ENCODE results near the gene ZNF584. TPM values are rescaled to one million over a fixed set of nuclear protein-coding genes. Genes with fewer than 3 reads are reported as not detected.
"Not testable (repeated sequence)": the region's sequence is repeated elsewhere in the genome, so short reads cannot be mapped to it uniquely, and the experiment has no call there.

ZNF584 gene
- total RNA-seq, 2 donors from 2014 or later = 5.9 to 8.5 TPM

DNA sequence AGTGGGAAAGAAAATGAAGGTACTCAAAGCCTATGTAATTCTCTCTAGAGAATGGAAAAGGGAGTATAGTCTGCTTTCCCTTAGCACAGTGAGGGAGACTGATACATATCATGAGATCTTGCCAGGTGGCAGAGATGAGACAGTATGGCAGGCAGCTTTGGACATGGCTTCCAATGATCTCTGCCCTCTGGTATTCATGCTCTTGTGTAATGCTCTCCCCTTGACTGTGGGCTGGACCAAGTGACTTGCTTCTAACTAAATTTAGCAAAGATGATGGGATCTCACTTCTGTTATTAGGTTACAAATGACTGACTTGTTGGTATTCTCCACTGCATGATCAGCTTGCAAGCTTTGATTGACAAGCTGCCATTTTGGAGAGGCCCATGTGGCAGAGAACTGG lies 21.3 kb downstream of the ZNF584 start:
- no peak overlapping the region for H3K9ac ChIP-seq (ENCODE audit: low read depth in 2 of 2, low read length in 2 of 2)
- no peaks in the 10 kb centered on the region for H3K27me3 ChIP-seq
- TF ChIP-seq CTCF (IDR thresholded peaks at IDR 0.05) = no peak
- H3K36me3 ChIP-seq = peaks cover 8% of the 10 kb centered on the region
- no peak for DNase-seq
- H3K4me1 ChIP-seq = no peaks in the 10 kb centered on the region
- no peak overlapping the region for H3K4me3 ChIP-seq
- no peak overlapping the region for H3K27ac ChIP-seq
- H3K9me3 ChIP-seq = peaks cover 20% of the 10 kb centered on the region
- intact Hi-C loops (cut with DNase I) = no loop called here

DNA sequence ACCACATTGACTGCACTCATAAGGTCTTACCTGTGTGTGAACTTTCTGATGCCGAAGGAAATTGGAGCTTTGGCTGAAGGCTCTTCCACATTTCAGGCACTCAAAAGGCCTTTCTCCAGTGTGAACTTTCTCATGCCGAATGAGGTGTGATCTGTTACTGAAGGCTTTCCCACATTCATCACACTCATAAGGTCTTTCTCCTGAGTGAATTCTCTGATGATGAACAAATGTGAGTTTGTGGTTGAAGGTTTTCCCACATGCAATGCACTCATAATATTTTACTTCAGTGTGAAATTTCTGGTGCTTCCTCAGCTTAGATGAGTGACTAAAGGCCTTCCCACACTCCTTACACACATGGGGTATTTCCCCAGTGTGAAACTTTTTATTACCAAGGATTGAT lies 25.8 kb downstream of the ZNF584 start:
- intact Hi-C loops (cut with DNase I) = no loop called here
- DNase-seq = no peak
- no peak for TF ChIP-seq CTCF (IDR thresholded peaks at IDR 0.05)
- no peak overlapping the region for H3K9ac ChIP-seq (ENCODE audit: low read depth in 2 of 2, low read length in 2 of 2)
- H3K9me3 ChIP-seq = peaks cover 22% of the 10 kb centered on the region
- H3K27ac ChIP-seq = no peak overlapping the region
- no peak overlapping the region for H3K4me3 ChIP-seq
- H3K36me3 ChIP-seq = peaks cover 12% of the 10 kb centered on the region
- H3K4me1 ChIP-seq = no peaks in the 10 kb centered on the region
- H3K27me3 ChIP-seq = no peaks in the 10 kb centered on the region

GRCh38 chr19:58439576-58440554 lies 31.4 kb downstream of the ZNF584 start, which contains the start of gene ZNF132:
TSS of gene ZNF132 (minus strand) at chr19:58440153. CDS start at chr19:58439821, 332 bp downstream.
- H3K9ac ChIP-seq (ENCODE audit: low read depth in 2 of 2, low read length in 2 of 2) = peak within 1 kb of the TSS; percentile 52 to 64
- intact Hi-C loops (cut with DNase I) = no loop called here

GRCh38 chr19:58440556-58440955 lies 32.1 kb downstream of the ZNF584 start:
- Histone ChIP-seq H3K27ac (peak overlapping the region; percentile 65), H3K9ac (ENCODE audit: low read depth in 2 of 2, low read length in 2 of 2) (peak overlapping the region in 1 of 2 donors; percentile 30), H3K4me3 (peak overlapping the region; percentile 72), H3K36me3 (no peaks in the 10 kb centered on the region), H3K4me1 (peaks cover 5% of the 10 kb centered on the region), H3K27me3 (no peaks in the 10 kb centered on the region), H3K9me3 (no peaks in the 10 kb centered on the region)
- no peak for TF ChIP-seq CTCF (IDR thresholded peaks at IDR 0.05)
- intact Hi-C loops (cut with DNase I) = no loop called here
- DNase-seq = no peak

More at GRCh38 chr19:58439576-58440554, 31.4 kb downstream of the ZNF584 start, which contains the start of gene ZNF132:
- peaks cover under 1% of the 10 kb centered on the region for H3K9me3 ChIP-seq
- H3K4me3 ChIP-seq = peak within 1 kb of the TSS; percentile 72
- H3K36me3 ChIP-seq = peaks cover 3% of the 10 kb centered on the region
- DNase-seq = peak; percentile 97
- peak within 1 kb of the TSS; percentile 65 for H3K27ac ChIP-seq
- peaks cover 5% of the 10 kb centered on the region for H3K4me1 ChIP-seq
- no peaks in the 10 kb centered on the region for H3K27me3 ChIP-seq
- no peak for TF ChIP-seq CTCF (IDR thresholded peaks at IDR 0.05)

- H3K4me1 ChIP-seq; H3K36me3 ChIP-seq; H3K9me3 ChIP-seq; DNase-seq; H3K4me3 ChIP-seq; H3K27me3 ChIP-seq; H3K27ac ChIP-seq; H3K9ac ChIP-seq (ENCODE audit: low read depth in 2 of 2, low read length in 2 of 2); intact Hi-C loops (cut with DNase I): not testable (repeated sequence)
These were observed 34.5 kb downstream of the ZNF584 start for GRCh38 chr19:58442986-58443385.

GRCh38 chr19:58448860-58449259 lies 40.4 kb downstream of the ZNF584 start:
- intact Hi-C loops (cut with DNase I); H3K27me3 ChIP-seq; H3K27ac ChIP-seq; H3K9ac ChIP-seq (ENCODE audit: low read depth in 2 of 2, low read length in 2 of 2); DNase-seq; H3K36me3 ChIP-seq; H3K9me3 ChIP-seq; H3K4me3 ChIP-seq; H3K4me1 ChIP-seq: not testable (repeated sequence)

- DNase-seq; H3K36me3 ChIP-seq; H3K9me3 ChIP-seq; H3K4me1 ChIP-seq; intact Hi-C loops (cut with DNase I); H3K27ac ChIP-seq; H3K27me3 ChIP-seq; H3K9ac ChIP-seq (ENCODE audit: low read depth in 2 of 2, low read length in 2 of 2); H3K4me3 ChIP-seq: not testable (repeated sequence)
These were observed 41.5 kb downstream of the ZNF584 start for GRCh38 chr19:58449980-58450379.

Measured in colonic mucosa (tissue), 4 donors.